Stimulated activated CD4-positive, alpha-beta T cell treated with anti-CD3 and anti-CD28 coated beads, TNF-alpha, amount 100 ng/mL, for 48 hours (primary cell): Measurements from ENCODE around the gene GBE1.

Source experiments
- DNase-seq, 3 donors: peaks; one replicate each; pipeline ENCODE4 v3.0.0-alpha.2; 2020; ENCODE audit warnings: low read depth in 3 of 3

Gene GBE1

DNA sequence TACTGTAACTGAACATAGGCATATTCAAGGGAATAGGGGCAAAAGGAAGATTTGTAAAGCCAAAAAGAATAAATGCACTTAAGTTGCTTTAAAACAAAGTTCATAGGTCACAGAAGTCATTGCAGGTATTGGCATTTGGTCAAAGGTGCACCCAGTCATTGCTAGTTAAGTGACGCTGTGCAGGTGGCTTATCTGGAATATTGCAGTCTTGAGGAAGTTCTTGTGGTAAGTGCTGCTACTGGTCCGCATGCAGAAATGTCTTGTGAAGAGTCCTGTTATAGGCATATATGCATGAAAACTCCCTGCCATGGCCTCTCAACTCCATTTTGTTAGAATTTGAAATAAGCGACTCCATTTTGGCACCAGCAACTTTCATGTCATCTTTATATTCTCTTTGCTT is 293.1 kb downstream of the GBE1 start:
- DNase-seq = no peak

- no peak for DNase-seq
These were observed 295.3 kb downstream of the GBE1 start for GRCh38 chr3:81466201-81466560.

- DNase-seq = no peak
These were observed 295.8 kb downstream of the GBE1 start for GRCh38 chr3:81465510-81466200.

- DNase-seq = no peak
These were observed 297.7 kb downstream of the GBE1 start for GRCh38 chr3:81463781-81464180.

GRCh38 chr3:81462921-81463320 is 298.5 kb downstream of the GBE1 start:
- DNase-seq = no peak

GRCh38 chr3:81459733-81460132 is 301.7 kb downstream of the GBE1 start:
- no peak for DNase-seq

DNA sequence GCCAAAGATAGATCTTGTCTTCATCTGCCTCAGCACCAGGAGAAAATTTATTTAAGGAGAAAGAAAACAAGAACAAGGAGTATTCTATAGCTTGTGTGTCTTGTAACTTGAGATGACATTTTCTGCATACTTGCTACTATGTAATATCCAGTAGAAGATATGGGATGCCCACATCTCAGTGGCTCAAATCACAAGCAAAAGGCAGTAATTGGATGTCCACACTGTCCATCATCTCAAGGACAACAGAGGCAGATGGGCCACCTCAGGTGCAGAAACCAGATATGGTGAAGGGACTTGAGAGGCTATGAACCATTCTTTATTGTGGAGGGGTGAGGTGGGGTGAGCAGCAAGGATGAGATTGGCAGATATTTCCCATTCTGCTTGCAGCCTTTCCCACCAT is 309.0 kb downstream of the GBE1 start:
- no peak for DNase-seq

GRCh38 chr3:81451611-81452010 is 309.8 kb downstream of the GBE1 start:
- no peak for DNase-seq

DNA sequence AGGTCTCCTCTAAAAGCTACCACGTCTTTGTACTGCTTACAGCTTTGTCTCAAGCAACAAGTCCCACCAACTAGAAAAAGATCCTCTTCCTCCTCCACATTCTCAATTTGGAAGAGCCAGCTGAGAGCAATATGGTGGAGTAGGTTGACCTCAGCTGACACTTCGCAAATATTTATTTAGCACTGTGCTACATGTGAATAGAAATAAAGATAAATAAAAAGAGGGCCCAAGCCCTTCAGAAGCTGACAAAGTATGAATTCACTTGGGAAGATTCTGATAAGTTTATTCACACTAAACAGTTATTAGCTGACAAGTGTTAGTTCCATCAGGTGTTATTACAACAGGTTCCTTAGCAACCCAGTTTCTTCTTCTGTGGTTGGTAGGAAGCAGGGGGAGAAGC is 310.3 kb downstream of the GBE1 start:
- DNase-seq = no peak

- no peak for DNase-seq
These were observed 314.6 kb downstream of the GBE1 start for GRCh38 chr3:81446806-81447205.

GRCh38 chr3:81445712-81446111 is 315.7 kb downstream of the GBE1 start:
- no peak for DNase-seq

GRCh38 chr3:81444817-81445460 is 316.5 kb downstream of the GBE1 start:
- no peak for DNase-seq

DNA sequence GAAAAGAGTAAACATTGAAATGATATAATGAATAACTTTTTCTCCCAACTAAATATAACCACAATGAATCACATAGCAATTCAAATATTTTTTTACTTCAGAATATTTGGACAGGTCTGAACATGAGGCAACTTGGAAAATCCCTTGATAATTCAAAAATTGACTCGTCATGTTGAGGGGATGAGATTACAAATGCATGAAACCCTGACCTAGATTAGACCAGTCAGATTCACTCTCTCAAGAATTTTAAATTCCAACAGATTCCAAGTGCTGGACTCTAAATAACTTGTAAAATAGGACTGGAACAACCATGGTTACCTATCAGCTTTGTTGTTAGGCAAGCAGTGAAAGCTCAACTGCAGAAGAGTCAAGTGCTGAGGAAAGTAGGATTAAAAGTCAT is 317.5 kb downstream of the GBE1 start:
- DNase-seq = no peak

- no peak for DNase-seq
These were observed 318.0 kb downstream of the GBE1 start for GRCh38 chr3:81443457-81443782.

DNA sequence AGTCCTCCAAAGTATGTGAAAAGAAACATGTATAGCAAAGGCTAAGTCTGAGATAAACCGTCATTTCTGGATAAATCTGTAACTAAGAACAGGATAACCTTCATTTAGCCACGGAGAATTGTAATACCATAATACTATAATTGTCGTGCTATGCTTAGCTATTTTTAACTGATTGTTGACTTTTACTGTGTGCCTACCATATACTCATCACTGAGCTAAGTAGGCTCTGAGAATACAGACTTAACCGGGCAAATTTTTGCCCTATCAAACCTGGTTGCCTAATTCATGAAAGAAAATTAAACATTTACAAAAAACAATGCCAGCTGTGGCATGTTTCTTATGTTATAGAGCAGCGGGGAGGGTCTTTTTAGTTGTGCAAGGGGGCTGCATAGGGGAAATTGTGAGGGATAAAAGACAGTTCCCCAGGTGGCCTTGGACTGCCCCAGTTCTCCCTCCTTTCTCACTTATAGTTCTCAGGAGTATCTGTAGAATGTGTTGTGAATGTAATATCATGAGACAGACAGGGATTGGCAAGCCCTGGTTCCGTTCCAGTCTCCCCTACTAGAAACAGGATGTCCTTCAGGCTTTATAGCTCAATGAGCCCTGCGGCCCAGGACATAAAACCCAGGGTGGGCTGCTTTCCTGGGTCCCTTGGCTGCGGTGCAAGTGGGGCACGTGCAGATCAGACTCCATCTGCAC is 318.5 kb downstream of the GBE1 start:
- DNase-seq = no peak

DNA sequence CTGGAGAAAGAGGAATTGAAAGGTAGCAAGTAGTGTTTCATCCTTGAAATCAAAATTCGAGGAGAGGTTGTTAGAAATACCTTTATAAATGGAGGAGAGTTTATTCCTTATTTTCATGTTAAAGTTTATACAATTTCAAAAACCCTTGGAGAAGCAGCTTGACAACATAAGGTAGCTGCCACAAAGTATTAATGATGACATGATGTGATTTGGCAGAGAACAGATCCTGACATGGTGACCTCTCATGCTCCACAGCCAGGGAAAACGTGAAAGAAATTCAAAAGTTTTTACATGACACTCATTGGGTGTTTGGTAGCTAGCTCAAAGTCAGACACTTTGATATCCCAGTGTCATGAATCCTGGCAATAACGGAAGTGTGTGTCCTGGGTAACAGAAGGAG is 320.8 kb downstream of the GBE1 start:
- no peak for DNase-seq
